ENCODE data around the gene TFPI2.

The TFPI2 gene

GRCh38 chr7:93860261-93860660 is 30.3 kb downstream of the TFPI2 start:
- Histone ChIP-seq H3K27ac (ENCODE audit: insufficient read depth, low read depth, low read length, poor library complexity, severe bottlenecking) (no peak overlapping the region), H3K36me3 (ENCODE audit: control insufficient read depth, insufficient read depth, low read length) (no peaks in the 10 kb centered on the region), H3K9me3 (ENCODE audit: control insufficient read depth, low read length) (no peaks in the 10 kb centered on the region), H3K4me3 (ENCODE audit: insufficient read depth, low read depth, low read length) (no peak overlapping the region), H3K27me3 (ENCODE audit: control insufficient read depth, insufficient read depth, low read length, poor library complexity, severe bottlenecking) (no peaks in the 10 kb centered on the region), H3K4me1 (ENCODE audit: control insufficient read depth, insufficient read depth, low read length) (no peaks in the 10 kb centered on the region)
- WGBS, 2 experiments, result 86% methylated on average over 1 of the region's 1 CpG; no CpG with 5 or more reads in 1 of the 2 experiments

GRCh38 chr7:93858857-93859256 is 31.7 kb downstream of the TFPI2 start:
- Histone ChIP-seq H3K27ac (ENCODE audit: insufficient read depth, low read depth, low read length, poor library complexity, severe bottlenecking) (no peak overlapping the region), H3K4me1 (ENCODE audit: control insufficient read depth, insufficient read depth, low read length) (no peaks in the 10 kb centered on the region), H3K4me3 (ENCODE audit: insufficient read depth, low read depth, low read length) (no peak overlapping the region), H3K36me3 (ENCODE audit: control insufficient read depth, insufficient read depth, low read length) (no peaks in the 10 kb centered on the region), H3K9me3 (ENCODE audit: control insufficient read depth, low read length) (no peaks in the 10 kb centered on the region), H3K27me3 (ENCODE audit: control insufficient read depth, insufficient read depth, low read length, poor library complexity, severe bottlenecking) (no peaks in the 10 kb centered on the region)
- whole genome bisulfite sequencing, 2 experiments, result 91 to 98% methylated on average over 2 of the region's 2 CpGs

GRCh38 chr7:93856323-93856722 is 34.2 kb downstream of the TFPI2 start:
- H3K36me3 ChIP-seq (ENCODE audit: control insufficient read depth, insufficient read depth, low read length), result no peaks in the 10 kb centered on the region
- no peaks in the 10 kb centered on the region for H3K27me3 ChIP-seq (ENCODE audit: control insufficient read depth, insufficient read depth, low read length, poor library complexity, severe bottlenecking)
- H3K4me3 ChIP-seq (ENCODE audit: insufficient read depth, low read depth, low read length), result no peak overlapping the region
- H3K4me1 ChIP-seq (ENCODE audit: control insufficient read depth, insufficient read depth, low read length), result no peaks in the 10 kb centered on the region
- no peaks in the 10 kb centered on the region for H3K9me3 ChIP-seq (ENCODE audit: control insufficient read depth, low read length)
- no peak overlapping the region for H3K27ac ChIP-seq (ENCODE audit: insufficient read depth, low read depth, low read length, poor library complexity, severe bottlenecking)

GRCh38 chr7:93855797-93856196 is 34.8 kb downstream of the TFPI2 start:
- no peaks in the 10 kb centered on the region for H3K36me3 ChIP-seq (ENCODE audit: control insufficient read depth, insufficient read depth, low read length)
- no peaks in the 10 kb centered on the region for H3K27me3 ChIP-seq (ENCODE audit: control insufficient read depth, insufficient read depth, low read length, poor library complexity, severe bottlenecking)
- H3K9me3 ChIP-seq (ENCODE audit: control insufficient read depth, low read length), result no peaks in the 10 kb centered on the region
- WGBS, 2 experiments, result 92 to 94% methylated on average over 1 of the region's 1 CpG
- no peaks in the 10 kb centered on the region for H3K4me1 ChIP-seq (ENCODE audit: control insufficient read depth, insufficient read depth, low read length)
- no peak overlapping the region for H3K4me3 ChIP-seq (ENCODE audit: insufficient read depth, low read depth, low read length)
- H3K27ac ChIP-seq (ENCODE audit: insufficient read depth, low read depth, low read length, poor library complexity, severe bottlenecking), result no peak overlapping the region

- no peaks in the 10 kb centered on the region for H3K9me3 ChIP-seq (ENCODE audit: control insufficient read depth, low read length)
- no peak overlapping the region for H3K27ac ChIP-seq (ENCODE audit: insufficient read depth, low read depth, low read length, poor library complexity, severe bottlenecking)
- H3K36me3 ChIP-seq (ENCODE audit: control insufficient read depth, insufficient read depth, low read length), result no peaks in the 10 kb centered on the region
- H3K4me3 ChIP-seq (ENCODE audit: insufficient read depth, low read depth, low read length), result no peak overlapping the region
- no peaks in the 10 kb centered on the region for H3K27me3 ChIP-seq (ENCODE audit: control insufficient read depth, insufficient read depth, low read length, poor library complexity, severe bottlenecking)
- H3K4me1 ChIP-seq (ENCODE audit: control insufficient read depth, insufficient read depth, low read length), result no peaks in the 10 kb centered on the region
- 83 to 100% methylated on average over 1 of the region's 1 CpG for WGBS, 2 experiments
Observed at GRCh38 chr7:93854480-93854879, 36.1 kb downstream of the TFPI2 start.

- no peaks in the 10 kb centered on the region for H3K4me1 ChIP-seq (ENCODE audit: control insufficient read depth, insufficient read depth, low read length)
- no peaks in the 10 kb centered on the region for H3K9me3 ChIP-seq (ENCODE audit: control insufficient read depth, low read length)
- no peak overlapping the region for H3K27ac ChIP-seq (ENCODE audit: insufficient read depth, low read depth, low read length, poor library complexity, severe bottlenecking)
- 94 to 98% methylated on average over 2 of the region's 2 CpGs for WGBS, 2 experiments
- H3K36me3 ChIP-seq (ENCODE audit: control insufficient read depth, insufficient read depth, low read length), result no peaks in the 10 kb centered on the region
- no peaks in the 10 kb centered on the region for H3K27me3 ChIP-seq (ENCODE audit: control insufficient read depth, insufficient read depth, low read length, poor library complexity, severe bottlenecking)
- H3K4me3 ChIP-seq (ENCODE audit: insufficient read depth, low read depth, low read length), result no peak overlapping the region
Observed at GRCh38 chr7:93851536-93851935, 39.0 kb downstream of the TFPI2 start.

- Histone ChIP-seq H3K27me3 (ENCODE audit: control insufficient read depth, insufficient read depth, low read length, poor library complexity, severe bottlenecking) (no peaks in the 10 kb centered on the region), H3K9me3 (ENCODE audit: control insufficient read depth, low read length) (no peaks in the 10 kb centered on the region), H3K4me3 (ENCODE audit: insufficient read depth, low read depth, low read length) (no peak overlapping the region), H3K27ac (ENCODE audit: insufficient read depth, low read depth, low read length, poor library complexity, severe bottlenecking) (no peak overlapping the region), H3K4me1 (ENCODE audit: control insufficient read depth, insufficient read depth, low read length) (no peaks in the 10 kb centered on the region), H3K36me3 (ENCODE audit: control insufficient read depth, insufficient read depth, low read length) (no peaks in the 10 kb centered on the region)
- WGBS, 2 experiments, result 40 to 50% methylated on average over 1 of the region's 1 CpG
Observed at GRCh38 chr7:93843260-93843659, 47.3 kb downstream of the TFPI2 start.

- H3K27me3 ChIP-seq (ENCODE audit: control insufficient read depth, insufficient read depth, low read length, poor library complexity, severe bottlenecking), result no peaks in the 10 kb centered on the region
- no peak overlapping the region for H3K4me3 ChIP-seq (ENCODE audit: insufficient read depth, low read depth, low read length)
- no peaks in the 10 kb centered on the region for H3K9me3 ChIP-seq (ENCODE audit: control insufficient read depth, low read length)
- 88 to 93% methylated on average over 1 of the region's 1 CpG for WGBS, 2 experiments
- no peak overlapping the region for H3K27ac ChIP-seq (ENCODE audit: insufficient read depth, low read depth, low read length, poor library complexity, severe bottlenecking)
- no peaks in the 10 kb centered on the region for H3K4me1 ChIP-seq (ENCODE audit: control insufficient read depth, insufficient read depth, low read length)
- no peaks in the 10 kb centered on the region for H3K36me3 ChIP-seq (ENCODE audit: control insufficient read depth, insufficient read depth, low read length)
Observed at GRCh38 chr7:93838966-93839365, 51.6 kb downstream of the TFPI2 start.

- 95 to 100% methylated on average over 1 to 2 of the region's 3 CpGs for WGBS, 2 experiments
- H3K27ac ChIP-seq (ENCODE audit: insufficient read depth, low read depth, low read length, poor library complexity, severe bottlenecking), result no peak overlapping the region
- no peaks in the 10 kb centered on the region for H3K4me1 ChIP-seq (ENCODE audit: control insufficient read depth, insufficient read depth, low read length)
- no peaks in the 10 kb centered on the region for H3K27me3 ChIP-seq (ENCODE audit: control insufficient read depth, insufficient read depth, low read length, poor library complexity, severe bottlenecking)
- H3K9me3 ChIP-seq (ENCODE audit: control insufficient read depth, low read length), result no peaks in the 10 kb centered on the region
- no peaks in the 10 kb centered on the region for H3K36me3 ChIP-seq (ENCODE audit: control insufficient read depth, insufficient read depth, low read length)
- no peak overlapping the region for H3K4me3 ChIP-seq (ENCODE audit: insufficient read depth, low read depth, low read length)
Observed at GRCh38 chr7:93837245-93837644, 53.3 kb downstream of the TFPI2 start.

- Histone ChIP-seq H3K4me1 (ENCODE audit: control insufficient read depth, insufficient read depth, low read length) (no peaks in the 10 kb centered on the region), H3K36me3 (ENCODE audit: control insufficient read depth, insufficient read depth, low read length) (no peaks in the 10 kb centered on the region), H3K27me3 (ENCODE audit: control insufficient read depth, insufficient read depth, low read length, poor library complexity, severe bottlenecking) (no peaks in the 10 kb centered on the region), H3K27ac (ENCODE audit: insufficient read depth, low read depth, low read length, poor library complexity, severe bottlenecking) (no peak overlapping the region), H3K4me3 (ENCODE audit: insufficient read depth, low read depth, low read length) (no peak overlapping the region), H3K9me3 (ENCODE audit: control insufficient read depth, low read length) (no peaks in the 10 kb centered on the region)
- 59% methylated on average over 4 of the region's 4 CpGs for WGBS, 2 experiments
Observed at GRCh38 chr7:93836116-93836515, 54.4 kb downstream of the TFPI2 start.

- H3K27ac ChIP-seq (ENCODE audit: insufficient read depth, low read depth, low read length, poor library complexity, severe bottlenecking), result no peak overlapping the region
- no peaks in the 10 kb centered on the region for H3K4me1 ChIP-seq (ENCODE audit: control insufficient read depth, insufficient read depth, low read length)
- WGBS, 2 experiments, result no CpG with 5 or more reads among the region's 1 CpG
Observed at GRCh38 chr7:93835702-93836101, 54.9 kb downstream of the TFPI2 start.

More at GRCh38 chr7:93835702-93836101, 54.9 kb downstream of the TFPI2 start:
- H3K4me3 ChIP-seq (ENCODE audit: insufficient read depth, low read depth, low read length), result no peak overlapping the region
- H3K27me3 ChIP-seq (ENCODE audit: control insufficient read depth, insufficient read depth, low read length, poor library complexity, severe bottlenecking), result no peaks in the 10 kb centered on the region
- no peaks in the 10 kb centered on the region for H3K9me3 ChIP-seq (ENCODE audit: control insufficient read depth, low read length)
- no peaks in the 10 kb centered on the region for H3K36me3 ChIP-seq (ENCODE audit: control insufficient read depth, insufficient read depth, low read length)
